Measurements from ENCODE around the gene CALD1.

GRCh38 chr7:134772401-134772800 is 7.0 kb upstream of the CALD1 start:
- TF ChIP-seq CTCF (IDR thresholded peaks at IDR 0.05) (no peak), POLR2AphosphoS5 (IDR thresholded peaks at IDR 0.05) (no peak)
